NOMO-1 treated with dmso at 0.1 percent for 144 hours (cell line): Measurements from ENCODE around the gene PGD.

Experiments used
- DNase-seq: peaks from one replicate; lab custom pipeline; 2025; ENCODE audit not compliant: unreplicated experiment; lab: John Stamatoyannopoulos, UW

PGD gene

GRCh38 chr1:10398734-10399443, at the start of gene PGD:
Gene PGD, plus strand, starts transcription at chr1:10399064. Its CDS starts 54 bp downstream, at chr1:10399118.
- peak; percentile 96 for DNase-seq

- DNase-seq, result no peak
These were observed 45.6 kb upstream of the PGD start for GRCh38 chr1:10353282-10353681.

- DNase-seq, result no peak
These were observed 45.2 kb upstream of the PGD start for GRCh38 chr1:10353693-10354092.

GRCh38 chr1:10360045-10360444, 38.8 kb upstream of the PGD start:
- no peak for DNase-seq

GRCh38 chr1:10361515-10361914, 37.3 kb upstream of the PGD start:
- DNase-seq, result no peak

GRCh38 chr1:10368194-10368593, 30.7 kb upstream of the PGD start:
- DNase-seq, result no peak

- no peak for DNase-seq
These were observed 24.4 kb upstream of the PGD start for GRCh38 chr1:10374442-10374860.

GRCh38 chr1:10377365-10378029, 21.4 kb upstream of the PGD start:
- peak; percentile 48 for DNase-seq

GRCh38 chr1:10378081-10378841, 20.6 kb upstream of the PGD start:
- DNase-seq, result peak; percentile 74

GRCh38 chr1:10379101-10379620, 19.7 kb upstream of the PGD start:
- DNase-seq, result no peak

GRCh38 chr1:10379676-10380075, 19.2 kb upstream of the PGD start:
- no peak for DNase-seq

GRCh38 chr1:10380594-10381275, 18.1 kb upstream of the PGD start:
- no peak for DNase-seq

GRCh38 chr1:10383630-10384029, 15.2 kb upstream of the PGD start:
- no peak for DNase-seq

- no peak for DNase-seq
These were observed 14.6 kb upstream of the PGD start for GRCh38 chr1:10384219-10384618.

GRCh38 chr1:10386761-10387676, 11.8 kb upstream of the PGD start:
- no peak for DNase-seq

GRCh38 chr1:10387677-10388386, 11.0 kb upstream of the PGD start:
- peak; percentile 86 for DNase-seq

- DNase-seq, result no peak
These were observed 10.5 kb upstream of the PGD start for GRCh38 chr1:10388387-10388715.

- DNase-seq, result no peak
These were observed 9.4 kb upstream of the PGD start for GRCh38 chr1:10389271-10389973.

- no peak for DNase-seq
These were observed 2.0 kb upstream of the PGD start for GRCh38 chr1:10396870-10397269.
